GM15510 (cell line): ENCODE measurements around the gene LAMA2.

Experiments
- POLR2A ChIP-seq: IDR thresholded peaks from 3 replicates; pipeline ENCODE4 v1.6.1; 2011; ENCODE audit warnings: borderline replicate concordance; ENCODE audit not compliant: insufficient read length; ENCODE audit errors: extremely low read depth

The LAMA2 gene

DNA sequence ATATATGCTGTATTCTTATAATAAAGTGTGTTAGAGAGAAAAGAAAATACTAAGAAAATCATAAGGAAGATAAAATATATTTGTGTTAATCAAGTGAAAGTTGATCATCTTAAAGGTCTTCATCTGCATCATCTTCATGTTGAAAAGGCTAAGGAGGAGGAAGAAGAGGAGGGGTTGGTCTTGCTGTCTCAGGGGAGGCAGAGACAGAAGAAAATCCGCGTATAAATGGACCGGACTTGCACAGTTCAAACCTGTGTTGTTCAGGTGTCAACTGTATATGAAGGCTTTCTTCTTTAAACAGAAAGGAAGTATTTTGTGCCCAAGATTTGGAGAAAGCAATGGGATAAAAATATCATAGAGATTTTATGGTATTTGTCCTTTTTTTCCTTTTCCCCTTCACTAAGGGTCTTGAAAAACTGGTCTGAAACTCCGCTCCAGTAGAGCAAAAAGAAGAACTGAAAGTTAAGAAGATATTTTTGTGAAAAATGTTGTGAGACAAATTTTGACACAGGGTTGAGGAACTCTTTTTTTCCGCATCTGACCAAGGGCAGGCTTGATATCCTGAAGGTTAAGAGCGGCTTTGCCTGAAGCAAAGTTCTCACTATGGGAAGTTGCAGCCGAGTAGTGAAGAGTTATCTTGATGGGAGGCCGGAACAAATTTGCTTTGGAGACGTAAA, 350.7 kb downstream of the LAMA2 start:
- TF ChIP-seq POLR2A, result no peak

DNA sequence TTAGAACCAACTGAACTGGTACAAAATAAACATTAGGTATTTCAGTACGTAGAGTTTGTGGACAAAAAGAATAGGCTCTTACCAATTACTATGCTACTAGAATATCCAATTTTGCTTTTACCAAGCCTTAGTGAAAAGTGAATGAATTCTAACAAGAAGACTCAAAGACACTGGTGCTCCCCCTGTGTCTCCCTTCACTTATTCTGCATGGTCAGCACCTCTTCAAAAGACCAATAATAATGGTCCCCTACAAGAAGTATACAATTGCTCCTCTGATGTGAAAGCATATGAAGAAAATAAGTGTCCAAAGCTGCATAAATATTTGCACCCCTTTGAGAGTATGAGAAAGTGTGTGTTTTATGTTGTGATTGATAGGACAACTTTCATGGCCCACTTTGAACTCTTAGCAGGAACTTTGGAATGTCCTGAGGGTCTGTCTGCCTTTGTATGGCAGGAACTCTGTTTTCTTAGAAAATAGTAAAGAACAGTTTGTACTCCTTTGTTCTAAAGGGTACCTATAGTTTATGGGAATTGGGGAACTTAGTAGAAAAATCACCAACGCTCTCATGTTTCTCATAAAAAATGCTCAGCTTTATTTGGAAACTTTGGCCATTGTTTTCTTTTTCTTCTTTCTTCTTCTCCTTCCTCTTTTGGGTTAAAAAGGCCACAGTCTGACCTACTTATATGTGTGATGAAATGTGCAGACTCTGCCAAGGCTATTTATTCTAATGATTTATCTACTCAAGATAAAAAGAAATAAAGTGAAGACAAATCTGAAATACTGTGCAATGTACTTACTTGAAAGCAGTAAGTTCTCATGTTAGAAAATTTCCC, 352.4 kb downstream of the LAMA2 start:
- TF ChIP-seq POLR2A, result no peak

DNA sequence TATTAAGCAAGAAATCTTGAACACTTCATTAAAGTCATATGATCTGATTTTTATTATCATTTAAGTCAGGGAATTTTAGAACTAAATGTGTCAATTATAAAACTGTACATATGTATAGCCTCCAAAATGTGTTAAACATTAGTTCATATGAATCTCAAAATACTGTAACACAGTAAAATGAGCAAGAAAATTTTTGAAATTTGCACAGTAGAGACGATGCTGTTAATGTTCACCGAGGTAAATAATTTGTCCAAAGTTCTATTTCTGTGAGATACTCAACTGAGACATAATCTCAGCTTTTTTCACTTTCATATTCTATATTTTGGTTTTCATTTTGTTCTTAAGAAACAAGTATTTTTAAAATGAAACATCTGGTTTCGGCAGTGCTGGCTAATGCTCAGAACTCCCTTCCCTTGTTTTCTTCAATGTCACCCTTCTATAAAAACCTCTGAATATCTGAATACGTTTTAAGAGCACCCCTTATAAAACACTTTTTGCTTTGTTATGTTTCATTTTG, 353.1 kb downstream of the LAMA2 start:
- TF ChIP-seq POLR2A, result no peak

DNA sequence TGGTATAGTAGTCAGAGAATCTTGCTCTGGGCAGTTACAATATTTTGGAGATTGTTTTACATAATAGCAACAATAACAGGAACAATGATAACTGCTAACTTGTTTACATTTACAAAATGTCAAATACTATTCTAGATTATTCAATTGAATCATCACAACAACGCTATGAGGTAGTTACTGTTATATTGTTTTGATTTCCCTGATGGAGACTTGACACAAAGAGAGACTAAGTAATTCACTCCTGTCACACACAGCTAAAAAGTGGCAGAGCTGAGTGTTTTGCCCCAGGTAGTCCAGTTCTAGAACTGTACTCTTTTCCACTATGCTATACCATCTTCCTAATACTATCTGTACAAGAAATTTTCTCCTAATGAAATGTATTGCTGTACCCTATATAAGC, 356.1 kb downstream of the LAMA2 start:
- no peak for TF ChIP-seq POLR2A

DNA sequence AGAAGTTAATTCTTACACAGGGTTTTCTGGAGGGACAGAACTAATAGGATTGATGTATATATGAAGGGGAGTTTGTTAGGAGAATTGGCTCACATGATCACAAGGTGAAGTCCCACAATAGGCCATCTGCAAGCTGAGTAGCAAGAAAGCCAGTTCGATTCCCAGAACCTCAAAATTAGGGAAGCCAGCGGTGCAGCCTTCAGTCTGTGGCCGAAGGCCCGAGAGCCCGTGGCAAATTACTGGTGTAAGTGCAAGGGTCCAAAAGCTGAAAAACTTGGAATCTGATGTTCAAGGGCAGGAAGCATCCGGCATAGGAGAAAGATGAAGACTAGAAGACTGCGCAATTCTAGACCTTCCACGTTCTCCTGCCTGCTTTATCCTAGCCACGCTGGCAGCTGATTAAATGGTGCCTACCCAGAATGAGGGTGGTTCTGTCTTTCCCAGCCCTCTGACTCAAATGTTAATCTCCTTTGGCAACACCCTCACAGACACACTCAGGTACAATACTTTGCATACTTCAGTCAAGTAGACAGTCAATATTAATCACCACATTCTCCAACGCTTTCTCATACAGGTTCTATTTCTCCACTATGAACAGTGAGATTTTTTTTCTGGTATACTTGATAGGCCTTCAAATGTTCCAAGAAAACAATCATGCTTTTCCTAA, 357.0 kb downstream of the LAMA2 start:
- TF ChIP-seq POLR2A, result no peak

DNA sequence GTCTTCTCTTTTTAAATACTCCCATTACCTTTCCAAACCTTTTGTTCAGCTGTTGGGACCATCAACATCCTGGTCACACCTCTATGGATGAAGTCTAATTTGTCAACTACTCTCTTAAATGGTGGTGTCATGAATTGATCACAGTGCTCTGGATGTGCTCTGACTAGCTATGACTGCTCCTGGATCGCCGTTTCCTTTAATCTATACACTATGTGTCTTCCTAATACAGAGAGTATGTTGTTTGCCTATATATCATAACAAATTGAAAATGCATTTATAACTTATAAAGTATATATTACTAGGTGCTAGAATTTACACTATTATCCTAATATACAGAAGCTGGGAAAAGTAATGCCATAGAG, 357.5 kb downstream of the LAMA2 start:
- no peak for TF ChIP-seq POLR2A

DNA sequence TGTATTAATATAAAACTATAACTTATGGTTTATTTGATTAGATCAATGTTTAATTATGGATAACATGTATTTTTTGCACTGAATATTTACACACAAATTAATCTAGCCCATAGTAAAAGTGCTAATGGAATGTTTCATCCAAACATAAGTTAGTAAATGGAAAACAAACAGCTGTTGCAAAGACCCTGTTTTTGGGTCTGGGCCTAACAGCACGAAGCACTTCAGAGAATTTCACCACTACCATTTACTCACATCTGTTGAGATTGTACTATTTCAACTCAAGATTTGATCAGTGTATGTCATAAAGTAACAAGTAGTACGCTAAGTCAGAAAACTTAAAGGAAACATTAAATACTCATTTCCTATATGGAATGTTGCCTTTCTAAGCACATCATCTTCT, 359.6 kb downstream of the LAMA2 start:
- TF ChIP-seq POLR2A, result no peak

DNA sequence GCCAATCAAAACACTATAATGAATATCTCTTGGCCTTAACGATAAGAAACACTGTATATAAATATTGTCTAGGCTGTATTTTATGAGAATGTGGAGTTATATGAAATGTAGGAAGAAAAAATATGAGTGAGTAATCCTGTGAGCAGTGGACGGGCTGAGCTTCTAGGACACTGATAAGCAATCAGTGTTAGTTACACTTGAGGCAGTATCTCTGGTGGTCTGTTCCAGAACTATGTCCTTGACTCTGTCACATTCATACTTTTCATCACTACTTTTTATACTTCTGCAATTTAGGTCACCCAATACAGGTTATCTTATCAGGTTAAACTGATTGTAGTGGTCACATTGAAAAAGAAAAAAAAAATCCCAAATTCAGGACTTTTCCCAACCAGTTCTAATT, 360.4 kb downstream of the LAMA2 start:
- no peak for TF ChIP-seq POLR2A

DNA sequence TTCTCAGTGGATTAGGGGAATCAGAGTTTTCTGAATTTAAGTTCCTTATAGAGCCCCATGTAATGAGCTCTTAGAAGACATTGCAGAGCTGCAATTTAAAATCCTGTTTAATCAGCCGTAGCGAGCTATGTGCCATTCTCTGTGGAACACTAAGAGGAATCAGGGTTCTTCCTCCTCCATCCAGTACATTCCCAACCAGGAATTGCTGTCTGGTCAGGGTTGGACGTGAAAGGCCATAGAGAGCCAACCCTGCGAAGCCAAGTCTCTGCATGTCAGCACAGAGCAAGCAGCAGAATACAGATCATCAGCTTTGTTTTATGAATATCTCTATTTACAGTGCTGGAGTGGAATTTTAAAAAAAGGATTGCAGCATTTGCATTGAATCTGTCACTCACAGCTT, 366.0 kb downstream of the LAMA2 start:
- TF ChIP-seq POLR2A, result no peak

DNA sequence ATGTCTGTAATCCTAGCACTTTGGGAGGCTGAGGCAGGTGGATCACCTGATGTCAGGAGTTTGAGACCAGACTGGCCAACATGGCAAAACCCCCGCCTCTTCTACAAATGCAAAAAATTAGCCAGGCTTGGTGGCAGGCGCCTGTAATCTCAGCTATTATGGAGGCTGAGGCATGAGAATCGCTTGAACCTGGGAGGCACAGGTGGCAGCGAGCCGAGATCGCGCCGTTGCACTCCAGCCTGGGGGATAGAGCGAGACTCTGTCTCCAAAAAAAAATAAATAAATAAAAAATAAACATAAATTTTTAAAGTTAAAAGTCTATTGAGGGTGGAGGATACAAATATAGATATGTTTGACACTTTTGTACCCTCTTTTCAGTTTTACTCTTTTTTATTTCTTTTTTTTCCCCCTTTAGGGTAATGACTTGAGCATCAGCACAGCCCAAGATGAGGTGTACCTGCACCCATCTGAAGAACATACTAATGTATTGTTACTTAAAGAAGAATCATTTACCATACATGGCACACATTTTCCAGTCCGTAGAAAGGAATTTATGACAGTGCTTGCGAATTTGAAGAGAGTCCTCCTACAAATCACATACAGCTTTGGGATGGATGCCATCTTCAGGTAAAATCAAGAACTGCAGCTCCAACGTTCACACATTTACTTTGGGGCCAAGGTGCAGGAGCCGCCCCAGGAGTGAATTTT, 368.9 kb downstream of the LAMA2 start:
- no peak for TF ChIP-seq POLR2A

DNA sequence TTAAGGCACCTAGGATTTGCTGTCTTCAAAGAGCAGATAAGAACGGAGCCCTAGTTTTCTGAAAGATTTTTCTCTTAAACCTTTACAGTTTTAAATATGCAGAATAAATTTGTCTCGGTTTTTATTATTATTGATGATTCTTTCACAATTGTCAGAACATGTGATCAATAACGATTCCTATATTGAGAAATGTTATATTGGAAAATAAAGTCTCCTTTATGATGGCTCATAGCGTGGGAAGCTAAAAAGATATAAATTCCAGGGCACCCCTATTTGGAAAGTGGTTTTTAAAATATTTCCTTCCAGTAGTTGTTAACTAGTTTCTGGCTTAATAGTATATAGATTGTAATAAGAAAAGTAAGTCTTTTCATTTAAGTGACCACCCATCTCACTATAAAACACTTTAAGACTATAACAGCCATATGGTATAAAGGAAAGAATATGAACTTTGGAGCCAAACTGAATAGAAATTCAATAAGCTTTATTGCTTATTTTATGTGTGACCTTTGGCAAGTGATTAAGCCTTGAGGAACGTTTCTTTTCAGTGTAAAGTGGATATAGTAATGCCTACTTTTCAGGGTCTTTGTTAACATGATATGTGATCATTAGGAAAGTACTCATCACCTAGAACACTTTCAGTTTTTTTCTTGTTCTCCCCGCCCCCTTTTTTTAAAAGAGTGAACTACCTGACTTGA, 369.6 kb downstream of the LAMA2 start:
- TF ChIP-seq POLR2A, result no peak

DNA sequence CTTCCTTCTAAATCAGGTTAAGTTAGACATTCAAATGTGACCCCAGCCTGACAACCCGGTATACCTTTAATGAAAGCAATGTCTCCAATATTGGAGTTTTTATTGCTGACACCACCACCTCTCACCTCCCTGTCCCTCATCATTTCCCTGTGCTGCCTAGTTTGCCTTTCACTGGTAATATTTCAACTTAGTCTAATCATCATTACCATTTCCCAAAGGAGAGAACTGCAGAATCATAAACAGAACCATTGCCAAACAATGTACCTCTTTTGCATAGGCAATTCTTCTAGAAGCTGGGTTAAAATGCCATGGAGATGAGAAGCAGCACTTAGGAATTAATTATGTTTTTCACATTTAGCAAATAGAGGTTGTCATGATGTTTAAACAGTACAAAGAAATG, 370.3 kb downstream of the LAMA2 start:
- TF ChIP-seq POLR2A, result no peak

DNA sequence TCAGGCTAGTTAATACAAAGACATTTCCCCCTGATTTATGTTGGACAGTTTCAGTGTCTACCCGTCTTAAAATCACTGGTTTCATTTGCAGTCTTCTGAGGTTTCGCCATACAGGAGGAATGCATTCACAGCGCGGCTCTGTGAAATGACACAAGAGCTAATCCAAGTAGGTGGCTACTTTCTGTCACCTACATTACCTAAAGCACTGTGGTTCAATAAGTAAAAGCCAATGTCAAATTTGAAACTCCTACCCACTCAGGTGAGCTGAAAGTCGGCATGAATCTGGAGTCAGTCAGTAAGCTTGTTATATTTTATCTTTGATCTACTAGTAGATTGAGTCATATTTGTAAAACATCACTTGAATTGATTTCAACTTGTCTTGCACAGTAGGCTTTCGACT, 370.8 kb downstream of the LAMA2 start:
- TF ChIP-seq POLR2A, result no peak

DNA sequence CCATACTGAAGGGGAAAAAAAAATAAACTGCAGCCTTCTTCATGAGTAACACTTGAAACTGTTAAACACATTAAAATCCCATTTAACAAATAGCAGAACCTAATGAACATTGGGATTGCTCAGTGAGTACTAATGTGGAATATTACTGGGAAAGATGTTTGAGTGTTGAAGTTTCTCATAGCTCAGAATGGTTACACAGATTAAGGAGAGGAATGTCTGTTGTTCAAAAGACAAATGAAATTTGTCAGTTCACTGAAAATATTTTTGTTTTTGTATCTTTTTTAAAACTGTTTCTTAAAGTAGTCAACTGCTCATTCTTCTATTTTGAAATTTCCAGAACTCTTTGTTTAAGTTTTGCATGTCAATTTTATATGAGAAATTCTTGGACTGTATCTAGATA, 374.3 kb downstream of the LAMA2 start:
- TF ChIP-seq POLR2A, result no peak
